ENCODE results near the gene BRD3.

BRD3 gene

GRCh38 chr9:133981589-133981957 lies 86.3 kb downstream of the BRD3 start:
- Histone ChIP-seq H3K27me3 (ENCODE audit: insufficient read depth, low read length) (no peaks in the 10 kb centered on the region), H3K4me3 (ENCODE audit: low read depth, low read length) (no peak overlapping the region), H3K79me2 (ENCODE audit: control insufficient read depth, insufficient read depth, low read length, unreplicated experiment) (peaks cover 58% of the 10 kb centered on the region), H2AFZ (ENCODE audit: low read length, unreplicated experiment) (no peak overlapping the region), H3K27ac (ENCODE audit: low read depth, low read length) (no peak overlapping the region), H3K36me3 (ENCODE audit: insufficient read depth, low read length) (no peaks in the 10 kb centered on the region), H3K4me1 (ENCODE audit: control insufficient read depth, insufficient read depth, low read length, unreplicated experiment) (no peaks in the 10 kb centered on the region)

- no peak overlapping the region for H2AFZ ChIP-seq (ENCODE audit: low read length, unreplicated experiment)
These were observed 86.8 kb downstream of the BRD3 start for GRCh38 chr9:133980864-133981588.

More at GRCh38 chr9:133980864-133981588, 86.8 kb downstream of the BRD3 start:
- Histone ChIP-seq H3K36me3 (ENCODE audit: insufficient read depth, low read length) (no peaks in the 10 kb centered on the region), H3K27ac (ENCODE audit: low read depth, low read length) (no peak overlapping the region), H3K4me3 (ENCODE audit: low read depth, low read length) (no peak overlapping the region), H3K4me1 (ENCODE audit: control insufficient read depth, insufficient read depth, low read length, unreplicated experiment) (no peaks in the 10 kb centered on the region), H3K27me3 (ENCODE audit: insufficient read depth, low read length) (no peaks in the 10 kb centered on the region), H3K79me2 (ENCODE audit: control insufficient read depth, insufficient read depth, low read length, unreplicated experiment) (peaks cover 55% of the 10 kb centered on the region)
